Measurements from ENCODE around the gene RPRD2.

- no peak for TF ChIP-seq ZNF274 (IDR thresholded peaks at IDR 0.05; ENCODE audit: low read depth, low read length)
- TF ChIP-seq SP1 (IDR thresholded peaks at IDR 0.05; ENCODE audit: low read depth): no peak
- no peak for TF ChIP-seq POLR2A (IDR thresholded peaks at IDR 0.05; ENCODE audit: borderline replicate concordance, extremely low read depth, insufficient read depth, insufficient read length)
- TF ChIP-seq CTCF (IDR thresholded peaks at IDR 0.05 in 2 of 3, conservative IDR thresholded peaks at IDR 0.05 in 1 of 3; ENCODE audit: borderline replicate concordance in 1 of 3, insufficient read depth in 1 of 3, low read depth in 2 of 3, low read length in 2 of 3): no peak
- no peak for TF ChIP-seq EZH2phosphoT487 (IDR thresholded peaks at IDR 0.05; ENCODE audit: borderline replicate concordance)
- no peak for TF ChIP-seq POLR2AphosphoS5 (IDR thresholded peaks at IDR 0.05; ENCODE audit: low read depth, low read length)
- no peak for TF ChIP-seq TCF7L2 (IDR thresholded peaks at IDR 0.05; ENCODE audit: borderline replicate concordance, extremely low read depth, insufficient read depth, insufficient read length)
- no peak for TF ChIP-seq EZH2 (IDR thresholded peaks at IDR 0.05)
- no peak for TF ChIP-seq YY1 (IDR thresholded peaks at IDR 0.05; ENCODE audit: extremely low read depth, insufficient replicate concordance, low read depth, low read length)
- no peak for TF ChIP-seq REST (IDR thresholded peaks at IDR 0.05; ENCODE audit: low read depth)
- TF ChIP-seq FOSL1 (IDR thresholded peaks at IDR 0.05; ENCODE audit: low read depth): no peak
- no peak for TF ChIP-seq CEBPB (IDR thresholded peaks at IDR 0.05; ENCODE audit: low read depth)
- TF ChIP-seq SIN3A (IDR thresholded peaks at IDR 0.05; ENCODE audit: low read depth): no peak
Observed at GRCh38 chr1:150466964-150467363, 103.0 kb downstream of the RPRD2 start.
